Activated CD4-positive, alpha-beta T cell treated with anti-CD3 and anti-CD28 coated beads, Interleukin-2, amount 50 U/mL, for 24 hours (primary cell): ENCODE data around the gene KRTAP5-5.
"Not testable (repeated sequence)": the region's sequence is repeated elsewhere in the genome, so short reads cannot be mapped to it uniquely, and the experiment has no call there.

ENCODE experiments used
- DNase-seq, 2 donors: peaks; one replicate each; pipeline ENCODE4 v3.0.0-alpha.2; 2020; ENCODE audit warnings: low read depth in 1 of 2, low spot score in 1 of 2

KRTAP5-5 gene

DNA sequence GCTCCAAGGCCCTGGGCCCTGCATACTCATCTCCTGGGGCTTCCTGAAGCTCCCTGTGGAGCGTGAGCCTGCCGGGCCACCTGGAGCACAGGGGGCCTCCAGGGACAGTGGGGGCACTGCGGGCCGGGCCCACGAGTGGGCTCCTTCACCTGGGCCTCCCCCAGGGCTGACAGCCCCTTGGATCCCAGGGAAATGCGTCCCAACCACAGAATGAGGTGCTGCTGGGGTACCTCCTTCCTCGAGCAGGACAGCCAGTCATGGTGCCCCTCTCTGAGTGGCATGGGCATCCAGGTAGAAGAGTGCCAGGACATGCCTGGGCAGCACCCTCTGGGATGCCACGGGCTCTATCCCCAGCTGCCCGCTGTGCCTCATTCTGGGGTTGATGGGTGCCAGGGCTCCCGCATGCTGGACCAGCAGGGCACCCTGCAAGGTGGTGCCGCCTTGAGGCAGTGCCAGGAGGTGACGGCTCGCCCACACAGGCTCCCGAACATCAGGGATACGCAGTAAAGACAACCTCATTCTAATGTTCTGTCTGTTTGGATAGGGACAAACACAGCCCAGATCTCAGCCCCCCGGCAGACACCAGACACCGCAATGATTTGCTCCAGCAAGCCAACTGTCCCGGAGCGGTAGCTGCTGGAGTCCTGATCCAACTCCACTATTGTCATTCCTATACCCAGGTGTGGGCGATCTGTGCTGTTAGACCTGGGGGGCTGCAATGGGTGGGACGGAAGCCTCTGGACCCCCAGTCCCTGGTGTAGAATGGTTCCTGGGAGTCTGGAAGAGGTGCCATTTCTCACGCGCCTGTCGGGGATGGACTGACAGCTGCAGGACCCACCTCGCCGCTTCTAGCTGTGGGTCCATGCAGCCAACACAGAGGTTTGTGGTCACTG lies 25.8 kb downstream of the KRTAP5-5 start:
- DNase-seq = no peak

DNA sequence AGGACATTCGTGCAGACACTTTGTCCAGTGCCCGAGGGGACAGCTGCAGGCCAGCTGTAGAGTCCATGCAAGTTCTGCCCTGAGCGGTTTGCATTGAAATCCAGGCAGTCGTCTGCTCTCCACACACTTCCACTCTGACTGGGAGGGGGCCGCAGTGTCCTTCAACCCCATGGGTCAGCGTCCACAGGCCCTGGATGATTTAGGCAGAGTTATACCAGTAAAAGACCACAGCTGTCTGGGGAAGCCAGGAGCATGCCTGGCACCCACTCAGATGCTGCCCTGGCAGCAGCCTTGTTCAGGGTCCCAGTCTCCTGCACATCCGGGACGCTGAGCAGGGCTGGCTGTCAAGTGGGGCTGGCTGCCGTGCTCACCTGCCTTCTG lies 26.5 kb downstream of the KRTAP5-5 start:
- DNase-seq = no peak

GRCh38 chr11:1656670-1657069 lies 27.1 kb downstream of the KRTAP5-5 start:
- DNase-seq = no peak

GRCh38 chr11:1659506-1659905 lies 29.9 kb downstream of the KRTAP5-5 start:
- DNase-seq = no peak

- no peak for DNase-seq
These were observed 30.7 kb downstream of the KRTAP5-5 start for GRCh38 chr11:1660111-1660867.

- not testable (repeated sequence) for DNase-seq
These were observed 32.1 kb downstream of the KRTAP5-5 start for GRCh38 chr11:1661454-1662269.

GRCh38 chr11:1662699-1663283 lies 33.2 kb downstream of the KRTAP5-5 start:
- not testable (repeated sequence) for DNase-seq

DNA sequence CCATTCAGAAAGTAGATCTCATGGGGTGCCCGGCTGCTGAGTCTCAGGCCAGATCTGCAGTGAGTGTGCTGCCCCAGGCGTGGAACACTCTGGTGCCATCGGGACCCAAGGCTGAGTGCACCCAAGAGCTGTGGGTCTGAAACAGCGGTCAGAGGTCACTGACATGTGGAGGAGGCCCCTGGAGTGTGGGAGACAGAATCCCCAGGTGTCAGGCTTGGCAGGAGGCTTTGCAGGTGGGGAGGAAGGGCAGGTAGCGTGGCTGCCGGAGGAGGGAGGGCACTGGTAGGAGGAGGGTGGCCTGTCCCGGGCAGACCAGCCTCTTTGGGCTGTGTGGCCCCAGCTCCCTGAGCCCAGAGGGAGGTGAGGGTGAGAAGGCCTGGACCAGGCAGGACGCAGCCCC lies 35.7 kb downstream of the KRTAP5-5 start:
- DNase-seq = no peak

DNA sequence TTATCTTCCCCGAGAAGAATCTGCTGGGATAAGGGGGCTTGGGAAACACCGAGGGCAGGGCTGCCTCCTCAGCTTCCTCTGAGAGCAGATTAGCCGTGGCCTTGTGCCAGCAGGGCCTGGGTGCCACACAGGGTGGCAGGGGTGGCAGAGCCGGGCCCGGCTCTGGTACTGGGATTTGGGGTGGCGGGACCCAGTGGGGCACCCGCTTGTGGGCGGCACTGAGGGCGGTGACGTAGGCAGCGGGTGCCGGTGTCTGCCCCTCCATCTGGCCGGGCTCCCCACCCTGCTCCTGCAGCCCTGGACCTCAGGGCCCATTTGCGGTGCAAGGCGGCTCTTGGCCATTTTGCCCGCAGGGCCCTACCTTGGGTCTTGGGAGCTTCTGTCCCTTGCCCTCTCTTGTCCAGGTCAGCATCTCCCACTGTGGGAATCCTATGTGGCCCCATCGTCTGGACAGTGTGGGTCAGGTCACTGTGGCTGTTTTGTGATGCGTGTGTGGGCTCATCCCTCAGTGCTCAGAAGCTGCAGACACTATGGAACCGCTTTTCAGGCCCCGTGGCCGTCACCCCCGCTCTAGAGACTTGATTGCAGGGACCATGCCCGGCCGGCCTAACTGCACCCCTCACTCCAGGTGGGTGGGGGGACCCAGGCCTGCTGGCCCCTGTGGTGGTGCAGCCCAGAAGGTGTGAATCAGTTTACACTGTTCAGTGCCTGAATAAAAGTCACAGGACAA lies 37.7 kb downstream of the KRTAP5-5 start:
- DNase-seq = no peak

DNA sequence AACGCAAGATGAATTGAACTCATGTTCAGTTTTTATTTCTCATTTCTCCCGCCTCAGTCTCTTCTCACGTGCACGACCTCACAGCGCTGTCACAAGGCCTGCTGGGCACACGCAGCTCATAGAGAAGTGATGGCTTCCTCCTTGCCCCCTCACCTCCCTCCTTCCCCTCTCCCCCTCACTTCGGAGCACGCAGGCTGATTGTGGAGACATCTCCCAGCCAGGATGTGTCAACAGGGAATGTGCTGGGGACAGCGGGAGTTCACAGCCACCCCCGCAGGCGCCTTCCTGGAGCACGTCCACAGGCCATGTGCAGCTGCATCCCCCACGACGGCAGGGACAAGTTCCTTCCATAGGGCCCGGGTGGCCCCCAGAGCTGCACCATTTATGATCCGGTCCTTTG lies 38.3 kb downstream of the KRTAP5-5 start:
- no peak for DNase-seq

GRCh38 chr11:1668911-1669473 lies 39.4 kb downstream of the KRTAP5-5 start:
- no peak for DNase-seq

DNA sequence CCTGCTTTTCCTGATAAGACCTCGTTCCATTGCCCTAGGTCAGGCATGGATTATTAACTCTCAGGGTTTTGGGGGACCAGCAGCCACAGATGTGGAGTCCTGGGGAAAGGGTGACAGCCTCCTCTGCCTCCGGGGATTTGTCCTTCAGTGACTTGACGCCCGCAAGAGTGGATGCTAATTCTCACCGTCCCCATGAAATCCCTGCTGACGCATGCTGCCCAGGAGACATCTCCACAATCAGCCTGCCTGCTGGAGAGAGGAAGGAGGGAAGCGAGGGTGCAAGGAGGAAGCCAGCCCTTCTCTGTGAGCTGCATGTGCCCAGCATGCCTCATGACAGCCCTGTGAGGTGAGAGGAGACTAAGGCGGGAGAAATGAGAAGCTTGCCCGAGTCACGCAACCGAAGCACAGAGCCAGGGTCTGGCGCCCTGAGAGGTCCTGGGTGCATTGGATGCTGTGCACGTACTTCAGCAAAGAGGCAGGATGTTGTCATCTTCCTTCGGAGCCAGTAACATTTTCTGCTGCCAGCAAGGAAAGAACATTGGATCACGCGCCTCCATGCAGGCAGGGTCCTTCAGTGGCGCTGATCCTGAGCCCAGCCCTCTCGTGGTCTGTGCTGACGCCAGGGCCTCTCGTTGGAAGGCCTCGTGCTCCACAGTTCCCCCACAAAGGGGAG lies 40.1 kb downstream of the KRTAP5-5 start:
- no peak for DNase-seq

DNA sequence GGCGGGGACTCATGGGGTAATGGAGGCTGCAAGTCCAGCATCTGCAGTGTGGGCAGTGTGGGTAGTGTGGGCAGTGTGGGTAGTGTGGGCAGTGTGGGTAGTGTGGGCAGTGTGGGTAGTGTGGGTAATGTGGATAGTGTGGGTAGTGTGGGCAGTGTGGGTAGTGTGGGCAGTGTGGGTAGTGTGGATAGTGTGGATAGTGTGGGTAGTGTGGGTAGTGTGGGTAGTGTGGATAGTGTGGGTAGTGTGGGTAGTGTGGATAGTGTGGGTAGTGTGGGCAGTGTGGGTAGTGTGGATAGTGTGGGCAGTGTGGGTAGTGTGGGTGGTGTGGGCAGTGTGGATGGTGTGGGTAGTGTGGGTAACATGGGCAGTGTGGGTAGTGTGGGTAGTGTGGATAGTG lies 40.9 kb downstream of the KRTAP5-5 start:
- DNase-seq = not testable (repeated sequence)

GRCh38 chr11:1670905-1671371 lies 41.4 kb downstream of the KRTAP5-5 start:
- DNase-seq = no peak

GRCh38 chr11:1671658-1672057 lies 42.1 kb downstream of the KRTAP5-5 start:
- no peak for DNase-seq

DNA sequence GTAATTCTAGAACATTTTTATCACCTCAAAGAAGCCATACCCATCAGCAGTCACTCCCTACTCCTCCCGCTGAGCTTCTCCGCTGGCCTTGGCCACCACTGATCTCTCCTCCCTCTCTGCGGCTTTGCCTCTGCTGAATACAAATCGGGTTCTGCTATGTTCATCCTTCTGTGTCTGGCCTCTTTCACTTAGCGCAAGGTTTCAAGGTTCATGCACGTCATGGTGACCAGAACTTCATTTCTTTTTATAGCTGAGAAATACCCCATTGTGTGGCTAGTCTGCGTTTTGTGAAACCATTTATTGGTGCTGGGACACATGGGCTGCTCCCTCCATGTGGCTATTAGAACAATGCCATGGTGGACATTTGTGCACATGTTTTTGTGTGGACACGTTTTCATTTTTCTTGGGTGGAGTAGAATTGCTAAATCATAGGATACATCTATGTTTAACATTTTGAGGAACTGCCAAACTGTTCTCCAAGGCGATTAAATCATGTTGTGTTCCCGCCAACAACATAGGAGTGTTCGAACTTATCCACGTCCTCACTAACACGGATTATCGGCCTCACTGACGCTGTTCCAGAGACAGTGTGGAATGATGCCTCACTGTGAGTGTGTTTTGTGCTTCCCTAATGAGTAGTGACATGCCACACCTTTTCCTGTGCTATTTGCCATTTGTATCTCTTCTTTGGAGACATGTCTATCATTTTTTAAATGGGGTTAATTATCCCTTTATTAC lies 43.2 kb downstream of the KRTAP5-5 start:
- no peak for DNase-seq

DNA sequence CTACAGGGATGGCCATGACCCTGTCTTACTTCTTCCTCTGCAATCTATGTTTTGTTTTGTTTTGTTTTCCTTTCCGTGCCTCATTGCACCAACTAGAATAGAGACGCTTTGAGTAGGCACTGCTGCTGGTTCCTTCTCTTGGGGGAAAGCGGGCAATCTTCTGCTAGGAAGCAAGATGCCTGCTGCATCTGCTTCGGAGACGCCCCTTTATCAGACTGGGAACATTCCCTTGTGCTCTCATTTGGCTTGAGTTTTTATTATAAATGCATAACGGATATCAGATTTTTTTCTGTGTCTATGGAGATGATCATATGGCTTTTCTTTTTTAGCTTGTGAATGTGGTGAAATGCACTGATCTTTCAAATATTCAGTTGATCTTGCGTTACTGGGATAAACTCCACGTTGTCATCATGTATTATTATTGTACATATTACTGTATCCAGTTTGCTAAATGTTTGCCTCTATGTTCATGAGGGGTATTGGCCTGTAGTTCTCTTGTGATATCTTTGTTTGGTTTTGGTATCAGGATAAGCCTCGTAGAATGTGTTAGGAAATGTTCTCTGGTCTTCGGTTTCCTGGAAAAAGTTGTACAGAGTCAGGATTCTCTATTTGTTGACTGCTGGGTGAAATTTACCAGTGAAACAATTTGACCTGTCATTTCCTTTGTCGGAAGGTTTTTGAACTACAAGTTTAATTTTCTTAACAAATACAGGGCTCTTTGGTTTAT lies 44.0 kb downstream of the KRTAP5-5 start:
- no peak for DNase-seq
